ENCODE measurements around the gene EEIG2. TPM values are rescaled to one million over a fixed set of nuclear protein-coding genes. Genes with fewer than 3 reads are reported as not detected.
"Not testable (repeated sequence)": the region's sequence is repeated elsewhere in the genome, so short reads cannot be mapped to it uniquely, and the experiment has no call there.

The EEIG2 gene
- 56.7 TPM for total RNA-seq

GRCh38 chr1:108559215-108560186 is at the start of gene EEIG2:
Gene EEIG2 (plus strand): TSS chr1:108560100. CDS start chr1:108560429, 329 bp downstream.
- FAIRE-seq: no peak
- DNase-seq (ENCODE audit: low spot score in 2 of 2): peak; percentile 86 to 89

GRCh38 chr1:108511764-108512163 is 48.1 kb upstream of the EEIG2 start:
- FAIRE-seq (no peak), DNase-seq (ENCODE audit: low spot score in 2 of 2) (no peak)

GRCh38 chr1:108512239-108513043 is 47.5 kb upstream of the EEIG2 start:
- FAIRE-seq: peak; percentile 95
- peak in 1 of 2 donors; percentile 18 for DNase-seq (ENCODE audit: low spot score in 2 of 2)

- DNase-seq (ENCODE audit: low spot score in 2 of 2) (no peak), FAIRE-seq (no peak)
Observed at GRCh38 chr1:108513044-108513415, 46.9 kb upstream of the EEIG2 start.

GRCh38 chr1:108513914-108514313 is 46.0 kb upstream of the EEIG2 start:
- not testable (repeated sequence) for FAIRE-seq

GRCh38 chr1:108517301-108517897 is 42.5 kb upstream of the EEIG2 start:
- FAIRE-seq; DNase-seq (ENCODE audit: low spot score in 2 of 2): not testable (repeated sequence)

More at GRCh38 chr1:108513914-108514313, 46.0 kb upstream of the EEIG2 start:
- DNase-seq (ENCODE audit: low spot score in 2 of 2): not testable (repeated sequence)

GRCh38 chr1:108521990-108522393 is 37.9 kb upstream of the EEIG2 start:
- DNase-seq (ENCODE audit: low spot score in 2 of 2): no peak
- FAIRE-seq: no peak

GRCh38 chr1:108523829-108524228 is 36.1 kb upstream of the EEIG2 start:
- DNase-seq (ENCODE audit: low spot score in 2 of 2): no peak
- FAIRE-seq: no peak

- no peak for FAIRE-seq
- no peak for DNase-seq (ENCODE audit: low spot score in 2 of 2)
Observed at GRCh38 chr1:108524676-108525075, 35.2 kb upstream of the EEIG2 start.

GRCh38 chr1:108527135-108527534 is 32.8 kb upstream of the EEIG2 start:
- DNase-seq (ENCODE audit: low spot score in 2 of 2): no peak
- no peak for FAIRE-seq

- DNase-seq (ENCODE audit: low spot score in 2 of 2): no peak
- FAIRE-seq: no peak
Observed at GRCh38 chr1:108527837-108528236, 32.1 kb upstream of the EEIG2 start.

- no peak for FAIRE-seq
- no peak for DNase-seq (ENCODE audit: low spot score in 2 of 2)
Observed at GRCh38 chr1:108531444-108531843, 28.5 kb upstream of the EEIG2 start.

GRCh38 chr1:108532730-108533129 is 27.2 kb upstream of the EEIG2 start:
- DNase-seq (ENCODE audit: low spot score in 2 of 2) (no peak), FAIRE-seq (no peak)

GRCh38 chr1:108533351-108534083 is 26.4 kb upstream of the EEIG2 start:
- FAIRE-seq: no peak

GRCh38 chr1:108534759-108535158 is 25.1 kb upstream of the EEIG2 start:
- DNase-seq (ENCODE audit: low spot score in 2 of 2): no peak
- no peak for FAIRE-seq

More at GRCh38 chr1:108533351-108534083, 26.4 kb upstream of the EEIG2 start:
- DNase-seq (ENCODE audit: low spot score in 2 of 2): no peak

GRCh38 chr1:108535315-108535897 is 24.5 kb upstream of the EEIG2 start:
- not testable (repeated sequence) for FAIRE-seq; DNase-seq (ENCODE audit: low spot score in 2 of 2)

- not testable (repeated sequence) for FAIRE-seq; DNase-seq (ENCODE audit: low spot score in 2 of 2)
Observed at GRCh38 chr1:108536021-108536420, 23.9 kb upstream of the EEIG2 start.

- DNase-seq (ENCODE audit: low spot score in 2 of 2); FAIRE-seq: not testable (repeated sequence)
Observed at GRCh38 chr1:108536791-108537190, 23.1 kb upstream of the EEIG2 start.

- FAIRE-seq (no peak), DNase-seq (ENCODE audit: low spot score in 2 of 2) (no peak)
Observed at GRCh38 chr1:108537976-108538375, 21.9 kb upstream of the EEIG2 start.
